ENCODE data around the gene HNRNPLL.

HNRNPLL gene

DNA sequence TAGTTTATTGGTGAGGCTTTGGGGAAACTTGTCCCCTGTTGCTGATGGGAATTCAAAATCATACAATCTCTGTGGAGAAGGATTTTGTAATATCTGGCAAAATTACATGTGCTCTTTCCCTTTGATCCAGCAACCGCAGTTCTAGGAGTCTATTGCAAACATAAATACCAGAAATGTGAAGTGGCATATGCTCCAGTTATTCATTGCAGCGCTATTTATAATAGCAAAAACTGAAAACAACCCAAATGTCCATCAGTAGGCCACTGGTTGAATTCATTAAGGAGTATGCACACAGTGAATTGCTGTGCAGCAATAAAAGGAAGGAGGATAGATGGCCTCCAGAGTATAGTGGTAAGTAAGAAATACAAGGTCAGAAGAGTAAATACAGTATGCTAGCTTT lies 76.5 kb downstream of the HNRNPLL start:
- no peak for DNase-seq

DNA sequence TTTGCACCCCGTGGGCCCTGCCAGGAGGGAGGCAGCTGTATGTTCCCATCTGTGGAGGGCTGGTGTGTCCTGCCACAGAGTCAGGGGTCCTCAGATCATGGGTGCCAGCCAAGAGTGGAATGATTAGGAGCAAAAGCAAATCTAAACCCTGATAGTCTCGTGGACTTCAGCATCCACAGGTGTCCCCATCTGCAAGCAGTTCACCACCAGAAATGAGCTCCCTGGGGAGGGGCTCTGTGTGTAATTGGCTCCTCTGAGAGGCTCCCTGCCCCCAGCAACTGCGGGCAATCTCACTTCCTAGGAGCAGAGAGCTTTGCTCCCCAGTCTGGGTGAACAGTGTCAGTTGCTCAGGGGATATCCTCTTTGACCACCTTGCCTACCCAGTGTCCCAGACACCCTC lies 78.1 kb downstream of the HNRNPLL start:
- no peak for DNase-seq

DNA sequence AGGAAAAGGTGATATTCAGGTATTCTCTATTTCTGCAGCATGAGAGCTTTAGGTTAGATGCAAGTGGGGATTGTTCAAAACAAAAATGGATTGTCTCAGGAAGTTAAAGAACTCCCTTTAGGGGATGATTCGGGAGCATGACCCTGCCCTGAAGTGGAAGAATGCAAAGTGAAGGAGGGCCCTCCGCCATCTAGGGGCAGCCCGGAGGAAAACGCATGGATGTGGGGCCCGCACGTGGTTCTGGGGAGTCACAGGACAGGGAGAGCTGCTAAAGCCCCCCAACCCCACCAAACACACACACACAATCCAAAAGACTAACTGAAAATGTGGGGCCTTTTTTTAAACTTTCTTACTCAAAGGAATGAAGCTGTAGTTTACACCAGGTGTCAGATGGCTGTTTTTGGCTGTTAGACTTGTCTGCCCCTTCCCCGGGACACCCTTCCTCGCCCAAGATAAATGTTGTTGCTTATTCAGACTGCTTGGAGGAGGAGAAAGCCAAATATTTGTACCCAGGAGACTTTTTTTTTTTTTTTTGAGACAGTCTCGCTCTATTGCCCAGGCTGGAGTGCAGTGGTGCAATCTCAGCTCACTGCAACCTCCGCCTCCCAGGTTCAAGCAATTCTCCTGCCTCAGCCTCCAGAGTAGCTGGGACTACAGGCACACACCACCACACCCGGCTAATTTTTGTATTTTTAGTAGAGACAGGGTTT lies 78.8 kb downstream of the HNRNPLL start:
- no peak for DNase-seq

DNA sequence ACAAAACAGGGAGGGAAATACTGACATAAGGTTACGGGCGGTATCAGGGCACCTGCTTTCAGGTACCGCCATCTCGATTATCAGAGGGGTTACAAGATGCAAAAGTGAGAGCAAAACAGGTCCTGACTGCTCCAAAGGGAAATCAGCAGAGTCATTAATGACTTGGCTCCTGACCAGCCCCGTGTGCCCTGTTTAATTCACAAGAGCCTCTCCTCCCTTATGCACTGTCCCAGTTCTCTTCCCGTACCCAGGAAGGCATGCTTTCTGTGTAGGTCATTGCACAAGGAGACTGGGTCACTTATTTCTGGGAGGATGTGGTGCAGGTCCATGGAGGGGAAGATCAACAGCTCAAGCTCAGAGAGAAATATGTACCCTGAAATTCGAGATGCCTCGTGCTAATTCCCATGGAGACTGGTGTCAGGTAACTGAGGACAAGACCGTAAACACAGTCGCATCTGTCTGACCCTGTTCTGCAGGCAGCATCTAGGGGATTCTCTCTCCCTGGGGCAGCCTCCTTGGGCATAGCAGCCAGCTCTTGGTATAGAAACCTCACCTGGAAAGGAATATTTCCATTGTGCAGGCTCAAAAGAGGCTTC lies 79.9 kb downstream of the HNRNPLL start:
- no peak for DNase-seq

DNA sequence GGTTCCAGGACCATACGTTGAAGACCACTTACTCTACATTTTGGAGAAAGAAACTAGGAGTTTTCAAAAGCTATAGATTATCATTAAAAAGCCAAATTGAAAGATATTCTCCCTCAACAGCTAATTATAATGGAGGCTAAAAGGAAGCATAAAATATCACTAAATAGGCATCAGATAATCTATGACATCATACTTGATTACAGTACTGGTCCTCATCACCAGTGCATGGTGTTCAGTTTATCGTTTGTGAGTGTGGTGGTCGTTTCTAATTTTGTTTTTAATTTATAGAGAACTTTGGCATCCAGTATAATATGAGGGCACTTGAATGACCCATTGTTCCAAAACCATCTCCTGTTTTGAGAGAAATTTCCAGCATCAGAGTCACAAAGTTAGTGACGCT lies 80.9 kb downstream of the HNRNPLL start:
- no peak for DNase-seq

DNA sequence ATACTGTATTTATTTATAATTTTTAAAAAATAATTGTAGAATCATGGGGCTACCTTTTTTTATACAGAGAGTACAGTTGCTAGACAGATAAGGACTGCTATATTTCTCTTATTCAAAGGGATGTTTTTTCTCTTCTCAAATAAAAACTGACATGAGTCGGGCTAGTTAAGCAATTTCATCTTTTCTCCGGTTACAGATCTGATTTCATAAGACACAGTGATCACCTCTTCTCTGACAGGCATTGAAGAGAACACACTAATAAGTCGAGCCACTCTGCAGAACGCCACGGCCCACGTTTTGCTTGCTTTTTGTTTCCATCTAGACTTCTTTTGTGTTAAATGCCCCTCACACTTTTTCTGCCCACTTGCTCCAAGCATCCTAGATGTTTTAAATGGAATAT lies 85.4 kb downstream of the HNRNPLL start:
- no peak for DNase-seq

DNA sequence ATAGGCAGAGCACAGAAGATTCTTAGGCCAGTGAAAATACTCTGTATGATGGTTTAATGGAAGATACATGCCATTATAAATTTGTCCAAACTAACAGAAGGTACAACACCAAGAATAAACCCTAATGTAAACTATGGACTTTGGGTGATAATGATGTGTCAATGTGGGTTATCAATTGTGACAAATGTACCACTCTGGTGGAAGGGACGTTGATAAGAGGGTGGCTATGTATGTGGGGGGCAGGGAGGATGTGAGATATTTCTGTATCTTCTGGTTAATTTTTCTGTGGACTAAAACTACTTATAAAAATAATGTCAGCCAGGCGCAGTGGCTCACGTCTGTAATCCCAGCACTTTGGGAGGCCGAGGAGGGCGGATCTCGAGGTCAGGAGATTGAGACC lies 86.2 kb downstream of the HNRNPLL start:
- no peak for DNase-seq

DNA sequence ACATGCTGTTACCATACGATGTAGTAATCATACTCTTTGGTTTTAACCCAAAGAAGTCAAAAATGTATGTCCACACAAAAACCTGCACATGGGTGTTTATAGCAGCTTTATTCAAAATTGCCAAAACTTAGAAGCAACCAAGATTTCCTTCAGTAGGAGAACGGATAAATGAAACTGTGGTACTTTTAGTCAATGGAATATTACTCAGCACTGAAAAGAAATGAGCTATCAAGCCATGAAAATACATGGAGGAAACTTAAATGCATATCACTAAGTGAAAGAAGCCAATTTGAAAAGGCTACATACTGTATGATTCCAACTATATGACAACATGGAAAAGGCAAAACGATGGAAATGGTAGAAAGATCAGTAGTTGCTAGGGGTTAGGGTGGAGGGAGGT lies 86.6 kb downstream of the HNRNPLL start:
- DNase-seq = no peak

DNA sequence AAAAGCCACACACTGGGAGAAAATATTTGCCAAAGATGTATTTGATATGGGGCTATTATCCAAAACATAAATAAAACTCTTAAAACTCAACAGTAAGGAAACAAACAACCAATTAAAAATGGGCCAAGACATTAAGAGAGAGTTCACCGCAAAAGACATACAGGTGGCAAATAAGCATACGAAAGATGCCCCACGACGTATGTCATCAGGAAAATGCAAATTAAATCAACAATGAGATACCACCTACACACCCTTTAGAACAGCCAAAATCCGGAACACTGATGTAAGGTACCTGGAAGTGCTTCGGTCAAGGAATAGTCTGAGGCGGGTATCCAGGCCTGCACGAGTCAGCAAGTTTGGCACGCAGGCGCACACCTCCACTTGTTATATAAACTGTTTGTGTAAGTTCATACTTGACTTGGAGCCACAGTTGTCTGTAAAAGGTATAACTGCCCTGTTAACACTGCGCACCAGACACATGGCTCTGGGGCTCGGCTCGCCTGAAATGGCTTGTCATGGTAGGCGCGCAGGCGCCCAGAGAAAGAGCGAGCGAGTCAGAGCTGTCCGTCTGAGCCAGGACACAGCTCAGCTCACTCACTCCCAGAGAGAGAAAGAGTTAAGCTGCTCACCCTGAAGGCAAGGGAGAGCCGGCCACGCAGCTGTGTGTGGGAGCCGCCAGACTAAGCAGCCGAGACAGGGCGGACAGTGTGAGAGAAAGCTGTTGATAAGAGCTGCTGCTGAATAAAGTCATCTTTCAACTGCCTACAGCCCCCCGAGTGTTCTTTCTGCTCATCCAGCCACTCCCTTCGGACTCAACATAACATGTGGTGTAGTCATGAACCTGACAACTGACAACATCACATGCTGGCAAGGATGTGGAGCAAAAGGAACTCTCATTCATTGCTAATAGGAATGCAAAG lies 87.3 kb downstream of the HNRNPLL start:
- no peak for DNase-seq

DNA sequence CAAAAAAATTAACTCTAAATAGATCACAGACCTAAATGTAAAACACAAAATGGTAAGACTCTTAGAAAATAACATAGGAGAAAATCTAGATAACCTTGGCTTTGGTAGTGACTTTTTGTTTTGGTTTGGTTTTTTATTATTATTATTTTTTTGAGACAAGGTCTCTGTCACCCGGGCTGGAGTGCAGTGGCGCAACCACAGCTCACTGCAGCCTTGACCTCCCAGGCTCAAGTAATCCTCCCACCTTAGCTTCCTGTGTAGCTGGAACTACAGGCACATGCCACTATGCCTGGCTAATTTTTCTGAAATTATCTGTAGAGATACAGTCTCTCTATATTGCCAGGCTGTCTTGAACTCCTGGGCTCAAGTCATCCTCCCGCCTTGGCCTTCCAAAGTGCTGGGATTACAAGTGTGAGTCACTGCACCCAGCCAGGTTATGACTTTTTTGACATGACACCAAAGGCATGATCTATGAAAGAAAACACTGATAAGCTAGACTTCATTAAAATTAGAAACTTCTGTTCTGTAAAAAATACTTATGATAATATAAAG lies 88.0 kb downstream of the HNRNPLL start:
- DNase-seq = no peak

DNA sequence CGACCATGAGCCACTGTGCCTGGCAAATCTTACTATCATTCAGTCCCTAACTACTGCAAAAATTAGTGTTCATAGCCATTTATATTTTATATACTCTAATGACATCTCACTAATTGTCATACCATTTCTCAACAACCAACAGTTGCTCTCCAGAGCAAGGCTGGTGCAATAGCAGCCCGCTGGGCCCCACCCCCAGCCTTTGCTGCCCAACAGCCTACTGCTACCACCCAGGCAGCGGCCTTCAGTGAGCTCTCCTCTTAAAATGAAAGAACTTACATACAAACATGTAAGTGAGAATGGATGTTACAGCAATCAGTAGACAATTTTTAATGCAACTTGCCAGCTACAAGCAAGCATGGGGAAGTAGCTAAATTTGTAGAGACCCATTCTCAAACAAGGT lies 90.5 kb downstream of the HNRNPLL start:
- DNase-seq = no peak
